Ecto neural progenitor cell (in vitro differentiated cells): ENCODE data around the gene APEH.
A peak's percentile ranks its signal among the peaks of the same experiment; 100 is the strongest.

Experiments used
- DNase-seq: peaks from one replicate; pipeline ENCODE4 v3.0.0-alpha.2; 2018; ENCODE audit warnings: low spot score

The APEH gene

DNA sequence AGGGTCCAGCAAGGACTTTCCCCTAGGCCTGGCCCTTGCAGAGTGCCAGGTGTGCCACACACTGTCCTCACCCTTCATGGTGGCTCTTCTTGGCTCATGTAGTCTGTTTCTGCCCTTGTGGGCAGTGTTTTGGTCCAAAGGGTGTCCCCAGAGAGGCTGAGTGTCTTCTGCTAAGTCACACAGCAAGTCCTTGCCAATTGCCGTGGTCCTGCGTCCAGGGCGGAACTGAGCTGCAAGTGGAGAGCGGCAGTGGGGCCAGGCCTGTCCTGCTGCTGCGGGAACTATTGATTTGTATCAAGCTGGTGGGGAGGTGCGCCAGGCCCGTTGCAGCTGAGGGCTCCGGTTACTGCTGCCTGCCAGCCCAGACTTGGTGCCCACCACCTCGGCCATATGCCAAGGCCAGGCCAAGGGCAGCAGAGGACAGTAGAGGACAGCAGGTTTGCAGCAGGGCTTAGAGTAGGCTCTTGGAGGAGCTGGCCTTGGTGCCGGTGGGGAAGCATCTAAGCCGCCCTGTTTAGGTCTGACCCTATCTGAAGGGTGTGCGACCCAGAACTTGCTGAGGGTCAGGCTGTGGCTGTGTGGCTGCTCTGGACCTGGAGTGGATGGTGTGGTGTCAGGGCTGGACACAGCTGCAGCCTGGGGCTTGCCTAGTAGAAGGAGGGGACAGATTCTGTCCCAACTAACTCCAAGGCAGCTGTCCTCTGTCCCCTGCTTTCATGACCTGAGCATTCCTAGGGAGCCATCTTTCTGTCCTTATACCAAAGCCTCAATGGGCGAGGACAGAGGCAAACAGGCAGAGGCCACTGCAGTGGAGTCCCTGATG is 40.8 kb downstream of the APEH start:
- DNase-seq, result no peak

DNA sequence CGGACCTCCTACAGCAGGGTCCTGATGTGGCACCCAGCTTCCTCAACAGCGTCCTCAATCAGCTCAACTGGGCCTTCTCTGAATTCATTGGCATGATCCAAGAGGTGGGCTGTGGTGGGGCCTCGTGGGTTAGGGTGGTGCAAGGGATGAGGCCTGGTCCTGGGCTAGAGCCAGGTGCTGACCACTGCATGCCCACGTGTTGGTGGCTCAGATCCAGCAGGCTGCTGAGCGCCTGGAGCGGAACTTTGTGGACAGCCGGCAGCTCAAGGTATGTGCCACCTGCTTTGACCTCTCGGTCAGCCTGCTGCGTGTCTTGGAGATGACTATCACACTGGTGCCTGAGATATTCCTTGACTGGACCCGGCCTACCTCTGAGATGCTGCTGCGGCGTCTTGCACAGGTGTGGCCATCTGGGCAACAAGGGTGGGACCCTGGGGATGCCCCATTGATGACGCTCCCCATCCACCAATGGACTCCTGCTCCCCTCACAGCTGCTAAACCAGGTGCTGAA is 41.5 kb downstream of the APEH start:
- peak; percentile 39 for DNase-seq

DNA sequence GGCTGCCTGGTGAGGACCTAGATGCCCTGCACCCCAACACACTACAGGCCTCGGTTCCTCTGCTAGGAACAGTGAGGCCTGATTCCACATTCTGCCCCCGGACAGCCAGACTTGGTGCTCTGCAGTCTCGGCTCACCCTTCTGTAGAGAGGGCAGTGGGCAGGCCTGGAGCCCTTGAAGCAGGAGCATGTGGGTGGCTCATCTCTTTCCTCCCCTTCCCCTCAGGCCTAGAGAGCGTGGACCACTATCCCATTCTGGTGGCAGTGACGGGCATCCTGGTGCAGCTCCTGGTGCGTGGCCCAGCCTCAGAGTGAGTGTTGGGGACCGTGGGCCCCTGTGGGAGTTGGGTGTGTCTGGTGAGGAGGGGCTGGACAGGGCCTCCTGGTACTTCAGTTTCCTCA is 42.0 kb downstream of the APEH start:
- peak; percentile 30 for DNase-seq

- peak; percentile 45 for DNase-seq
These were observed 42.6 kb downstream of the APEH start for GRCh38 chr3:49716691-49717210.

DNA sequence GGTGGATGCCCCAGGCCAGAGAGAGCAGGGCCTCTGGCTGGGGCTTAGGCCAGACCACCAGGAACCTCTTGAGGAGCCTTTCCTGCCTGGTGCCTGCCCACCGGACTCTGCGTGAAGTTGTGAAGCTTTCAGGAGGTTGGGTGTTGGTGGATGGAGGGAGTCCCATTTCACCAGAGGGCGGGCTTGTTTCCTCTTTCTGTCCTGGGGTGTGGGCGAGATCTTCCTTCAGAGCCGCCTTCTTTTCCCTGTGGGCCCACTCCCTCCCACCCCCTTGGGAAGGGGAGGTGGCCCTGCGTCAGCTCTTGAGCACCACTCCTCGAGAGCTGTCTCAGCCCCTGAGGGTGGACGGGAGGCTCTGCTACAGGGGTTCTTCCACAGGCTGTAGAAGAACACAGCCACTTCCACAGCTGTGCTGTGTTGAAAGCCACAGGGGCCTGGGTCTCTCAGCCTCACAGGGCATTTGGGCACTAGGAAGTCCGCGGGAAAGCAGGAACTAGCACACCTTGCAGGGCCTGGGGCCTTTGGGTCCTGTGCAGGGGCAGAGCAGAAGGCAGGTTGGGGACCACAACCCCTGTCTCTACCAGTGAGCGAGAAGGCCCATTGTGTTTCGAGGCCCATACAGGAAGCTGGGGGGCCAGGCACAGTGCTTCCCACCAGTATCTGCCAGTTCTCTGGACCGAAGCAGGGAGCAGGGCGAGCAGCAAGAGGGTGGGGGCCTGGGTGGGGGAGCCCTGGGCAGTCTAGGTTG is 43.2 kb downstream of the APEH start:
- peak; percentile 46 for DNase-seq

DNA sequence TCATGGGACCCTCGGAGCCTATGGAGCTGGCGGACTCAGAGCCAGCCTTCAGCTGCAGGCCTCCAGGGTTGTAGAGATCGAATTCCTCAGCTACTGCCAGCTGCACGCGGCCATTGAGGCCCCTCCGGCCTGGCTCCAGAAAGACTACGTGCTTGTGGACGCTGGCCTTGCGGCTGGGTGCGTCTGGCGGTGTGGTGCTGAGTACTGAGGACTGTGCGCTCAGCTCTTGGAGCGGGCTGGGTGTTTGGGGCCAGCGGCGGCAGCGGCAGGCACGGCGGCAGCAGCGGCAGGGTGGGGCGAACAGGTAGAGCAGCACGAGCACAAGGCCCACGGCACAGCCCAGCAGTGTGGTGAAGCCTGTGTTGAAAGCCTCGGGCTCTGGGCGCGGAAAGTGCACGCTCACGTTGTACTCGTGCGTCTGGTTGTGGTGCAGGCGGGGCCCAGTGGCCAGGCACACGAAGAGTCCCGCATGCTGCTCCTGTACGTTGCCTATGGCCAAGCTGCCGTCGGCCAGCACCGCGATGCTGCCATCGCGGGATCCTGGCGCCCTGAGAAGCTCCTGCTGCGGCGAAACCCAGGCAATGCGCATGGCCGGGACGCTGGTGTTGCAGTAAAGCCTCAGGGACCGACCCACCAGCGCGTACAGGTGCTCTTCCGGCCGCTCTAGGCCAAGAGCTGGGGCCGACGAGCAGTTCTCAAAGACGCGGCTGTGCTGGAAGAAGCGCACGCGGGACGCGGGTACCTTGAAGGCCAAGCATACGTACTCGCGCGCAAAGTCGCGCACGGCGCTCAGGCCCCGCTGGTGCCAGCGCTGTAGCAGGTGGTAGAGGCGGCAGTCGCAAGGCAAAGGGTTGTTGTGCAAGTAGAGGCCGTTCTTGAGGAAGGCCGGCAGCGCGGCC is 44.1 kb downstream of the APEH start:
- peak; percentile 50 for DNase-seq

- DNase-seq, result no peak
These were observed 44.7 kb downstream of the APEH start for GRCh38 chr3:49718858-49719213.

DNA sequence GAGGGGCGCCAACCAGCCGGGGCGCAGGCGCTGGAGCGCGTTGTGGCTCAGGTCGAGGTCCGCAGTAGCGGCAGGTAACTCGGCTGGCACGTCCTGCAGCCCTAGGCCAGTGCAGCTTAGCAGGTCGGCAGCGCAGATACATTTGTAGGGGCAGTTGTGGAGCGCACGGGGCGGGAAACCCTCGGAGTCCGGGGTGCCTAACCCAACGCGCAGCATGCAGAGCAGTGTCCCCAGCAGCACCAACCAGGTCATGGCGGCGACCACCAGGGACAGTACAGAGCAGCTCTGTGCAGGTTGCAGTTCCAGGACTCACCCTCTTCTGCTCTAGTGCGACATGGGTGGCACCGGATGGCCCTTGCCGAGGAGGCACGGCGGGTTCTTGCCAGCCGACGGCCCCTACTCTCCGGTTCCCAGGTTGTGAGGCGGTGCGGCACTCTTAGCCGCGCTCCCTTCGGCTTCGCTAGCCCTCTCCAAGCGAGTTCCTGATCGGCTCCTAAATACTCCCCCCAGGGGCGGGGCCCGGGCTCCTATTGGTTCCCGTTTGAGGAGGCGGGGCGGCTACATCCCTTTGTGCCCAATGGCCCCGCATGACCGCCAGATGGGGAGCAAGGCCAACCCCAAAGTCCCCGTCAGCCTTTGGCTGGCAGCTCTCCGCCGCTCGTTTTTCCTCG is 45.2 kb downstream of the APEH start, which contains the start of gene AMIGO3:
TSS of gene AMIGO3 (minus strand) at position 471 of the 671 bp plus-strand sequence. CDS start at position 252, 219 bp downstream.
- DNase-seq, result peak; percentile 96

DNA sequence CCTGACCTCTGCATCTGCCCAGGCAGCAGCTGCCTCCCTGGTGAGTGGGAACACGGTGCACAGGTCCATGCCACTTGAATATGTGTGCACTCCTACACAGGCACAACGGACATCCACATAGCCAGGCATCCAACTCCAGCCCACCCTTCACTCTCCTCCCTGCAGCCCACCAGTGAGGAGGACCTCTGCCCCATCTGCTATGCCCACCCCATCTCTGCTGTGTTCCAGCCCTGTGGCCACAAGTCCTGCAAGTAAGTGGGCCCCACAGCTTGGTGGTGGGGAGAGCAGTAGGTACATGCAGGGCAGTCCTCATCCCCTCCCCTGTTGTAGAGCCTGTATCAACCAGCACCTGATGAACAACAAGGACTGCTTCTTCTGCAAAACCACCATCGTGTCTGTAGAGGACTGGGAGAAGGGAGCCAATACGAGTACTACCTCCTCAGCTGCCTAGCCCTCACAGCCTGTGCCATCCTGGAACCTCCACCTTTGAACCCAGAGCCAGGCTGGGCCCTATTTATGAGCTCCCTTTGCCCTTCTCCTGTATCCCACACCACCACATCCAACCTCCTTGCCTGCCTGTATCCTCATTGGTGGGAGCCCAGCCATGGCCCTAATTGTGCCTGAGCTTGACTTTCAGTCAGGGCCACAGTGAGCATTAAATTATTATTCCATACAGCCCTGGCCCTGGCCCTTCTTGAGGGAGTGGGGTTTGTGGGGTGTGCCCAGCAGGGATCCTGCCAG is 46.9 kb downstream of the APEH start:
- no peak for DNase-seq

GRCh38 chr3:49721596-49721895 is 47.4 kb downstream of the APEH start:
- DNase-seq, result no peak

- no peak for DNase-seq
These were observed 48.0 kb downstream of the APEH start for GRCh38 chr3:49721896-49722781.

DNA sequence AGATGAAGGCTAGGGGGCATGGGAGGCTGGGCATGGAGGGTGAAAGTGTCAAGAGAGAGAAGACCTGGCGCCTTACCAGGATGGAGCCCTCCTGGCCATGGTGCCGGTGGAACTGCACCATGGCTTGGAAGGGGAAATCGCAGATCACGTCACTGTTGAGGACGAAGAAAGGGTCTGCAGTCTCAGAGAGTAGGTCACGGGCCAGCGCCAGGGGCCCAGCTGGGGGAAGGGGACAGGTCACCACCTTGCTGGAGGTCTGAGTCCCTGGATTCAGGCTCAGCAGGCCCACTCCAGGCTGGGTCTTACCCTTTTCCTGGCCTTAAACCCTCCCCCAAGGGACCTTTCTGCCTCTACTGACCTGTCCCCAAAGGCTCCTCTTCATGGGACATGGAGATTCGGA is 48.7 kb downstream of the APEH start:
- peak; percentile 46 for DNase-seq

DNA sequence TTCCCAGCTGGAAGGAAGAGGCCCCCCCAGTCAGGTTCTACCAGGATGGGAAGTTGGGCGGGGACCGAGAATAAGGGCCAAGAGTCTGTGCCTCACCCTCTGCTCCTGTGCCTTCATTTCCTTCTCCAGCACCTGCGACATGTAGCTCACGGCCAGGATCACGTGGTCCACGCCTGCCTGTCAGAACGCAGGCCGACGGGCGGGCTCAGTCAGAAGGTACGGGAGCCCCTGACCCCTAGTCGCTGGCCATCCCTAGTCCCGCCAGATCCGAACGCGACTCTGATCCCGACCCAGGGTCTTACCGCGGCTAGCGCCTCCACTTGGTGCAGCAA is 49.1 kb downstream of the APEH start:
- no peak for DNase-seq

DNA sequence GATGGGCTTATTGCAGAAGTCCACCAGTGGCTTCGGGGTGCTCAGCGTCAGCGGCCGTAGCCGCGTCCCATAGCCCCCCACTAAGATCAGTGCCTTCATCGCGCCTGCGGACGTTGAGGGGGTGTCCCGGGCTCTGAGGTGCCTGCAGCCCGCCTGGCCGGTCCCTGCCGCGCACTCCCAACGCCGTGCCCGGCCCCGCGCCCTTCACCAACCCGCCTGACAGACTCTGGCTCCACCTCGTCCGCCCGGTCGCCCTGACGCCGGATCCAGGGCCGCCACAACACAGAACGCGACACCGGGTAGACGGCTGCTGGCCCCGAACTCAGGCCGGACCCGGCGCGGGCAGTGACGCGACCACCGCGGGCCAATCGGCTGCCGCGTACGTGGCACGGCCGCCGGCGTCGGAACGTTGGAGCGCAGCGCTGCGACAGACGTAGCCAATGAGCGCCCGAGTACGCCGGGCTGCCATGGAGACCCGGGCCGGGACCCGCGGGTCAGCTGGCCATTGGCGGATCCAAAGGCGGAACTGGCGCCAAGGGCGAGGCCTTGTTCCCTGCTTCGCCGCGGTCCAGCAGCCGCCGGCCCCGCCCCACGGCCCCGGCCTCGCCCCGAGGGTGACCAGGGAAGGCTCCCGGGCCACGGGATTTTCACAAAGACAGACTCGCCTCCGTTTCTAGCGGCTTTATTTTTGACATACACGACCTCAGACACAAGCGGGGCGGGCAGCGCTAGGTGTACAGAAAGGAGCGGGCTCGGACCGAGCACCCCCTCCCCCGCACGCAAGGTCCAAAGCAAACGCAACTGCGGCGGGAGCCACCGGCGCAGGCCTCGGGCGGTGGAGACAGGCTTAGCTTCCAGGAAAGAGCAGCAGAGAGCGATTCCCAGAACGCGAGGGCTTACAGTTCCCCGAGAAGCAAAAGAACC is 49.7 kb downstream of the APEH start, which contains the start of gene GMPPB:
TSS of gene GMPPB (minus strand) at position 324 of the 924 bp plus-strand sequence. CDS start at position 99, 225 bp downstream.
- peak; percentile 99 for DNase-seq

GRCh38 chr3:49724586-49724985 is 50.4 kb downstream of the APEH start:
- DNase-seq, result peak; percentile 48

DNA sequence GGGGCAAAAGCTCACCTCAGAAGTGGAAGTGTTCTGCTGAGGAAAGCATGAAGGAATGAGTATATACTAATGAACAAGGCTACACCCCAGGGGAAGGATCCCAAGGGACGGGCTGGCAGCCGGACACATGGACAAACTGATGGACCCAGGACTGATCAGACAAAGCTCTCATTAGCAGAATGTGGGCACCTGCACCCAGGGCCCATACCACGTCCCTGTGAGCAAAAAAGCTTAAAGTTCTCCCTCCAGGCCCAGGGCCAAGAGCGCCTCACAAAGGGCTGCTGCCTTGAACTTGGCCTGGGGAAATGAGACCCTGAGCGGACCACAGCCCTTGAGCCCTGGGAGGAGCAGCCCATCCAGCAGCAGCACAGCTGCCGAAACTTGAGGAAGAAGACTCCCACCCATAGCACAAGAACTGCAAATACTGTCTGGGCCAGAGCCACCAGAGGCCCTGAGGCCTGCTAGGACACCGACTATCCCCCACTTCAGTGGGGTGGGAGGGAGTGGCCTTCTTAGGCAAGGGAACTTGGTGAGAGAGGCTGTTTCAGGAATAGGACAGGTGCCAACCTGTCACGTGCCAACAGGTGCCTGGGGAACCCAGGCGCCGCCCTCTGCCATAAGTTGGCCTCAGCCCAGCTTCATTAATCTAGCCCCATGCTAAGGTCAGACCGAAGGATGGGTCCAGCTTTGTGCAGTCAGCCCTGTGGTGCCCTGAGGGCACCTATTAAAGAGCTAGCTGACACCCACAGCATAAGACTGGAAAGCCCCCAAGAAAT is 51.9 kb downstream of the APEH start:
- no peak for DNase-seq

GRCh38 chr3:49727154-49727923 is 53.2 kb downstream of the APEH start:
- DNase-seq, result no peak
